Ovary (tissue), 3 donors: ENCODE measurements around the gene MGAT4B.

Experiments used
- POLR2A ChIP-seq: fragments of 450-650 bp; IDR thresholded peaks from one replicate; pipeline ENCODE4 v1.6.1; 2017; ENCODE audit warnings: antibody characterized with exemption, mild to moderate bottlenecking, moderate library complexity
- TF ChIP-seq, protein P1 (sequence below), 3 donors: fragments of 450-650 bp in 2 of 3; fragments of 200-600 bp in 1 of 3; IDR thresholded peaks; one replicate each; pipeline versions ENCODE4 v1.5.1 to v1.8.0; 2016 to 2022; ENCODE audit warnings: antibody characterized with exemption in 3 of 3, mild to moderate bottlenecking in 1 of 3
- donor health status: DM: no; HTN: no; CAD: no.

DNA sequence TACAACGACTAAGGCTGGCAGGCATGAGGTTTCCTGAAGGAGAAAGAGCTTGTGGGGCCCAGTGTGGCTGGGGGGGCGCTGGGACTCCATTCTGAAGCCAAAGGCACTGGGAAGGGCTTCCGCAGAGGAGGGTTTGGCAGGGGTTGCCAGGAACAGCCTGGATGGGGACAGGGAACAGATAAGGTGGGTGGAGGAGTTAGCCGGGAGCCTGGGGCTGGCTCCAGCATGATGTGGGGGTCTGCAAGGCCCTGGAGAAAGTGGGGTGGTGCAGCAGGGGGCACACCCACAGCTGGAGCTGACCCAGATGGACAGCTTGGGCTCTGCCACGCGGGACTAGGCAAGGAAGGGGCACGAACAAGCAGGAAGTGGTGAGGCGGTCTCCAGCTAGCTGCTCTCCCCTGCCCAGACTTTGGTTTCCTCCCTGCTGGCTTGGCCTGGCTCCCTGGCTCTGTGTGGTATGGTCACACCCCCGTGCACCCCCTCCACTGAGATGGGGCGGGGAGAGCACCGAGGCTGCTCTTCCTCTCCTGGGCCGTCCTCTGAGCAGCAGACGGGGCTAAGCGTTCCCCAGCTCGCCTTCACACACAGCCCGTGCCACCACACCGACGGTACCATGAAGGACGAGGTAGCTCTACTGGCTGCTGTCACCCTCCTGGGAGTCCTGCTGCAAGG lies 13.1 kb downstream of the MGAT4B start, which contains the start of gene LTC4S:
- TF ChIP-seq, protein P1, sequence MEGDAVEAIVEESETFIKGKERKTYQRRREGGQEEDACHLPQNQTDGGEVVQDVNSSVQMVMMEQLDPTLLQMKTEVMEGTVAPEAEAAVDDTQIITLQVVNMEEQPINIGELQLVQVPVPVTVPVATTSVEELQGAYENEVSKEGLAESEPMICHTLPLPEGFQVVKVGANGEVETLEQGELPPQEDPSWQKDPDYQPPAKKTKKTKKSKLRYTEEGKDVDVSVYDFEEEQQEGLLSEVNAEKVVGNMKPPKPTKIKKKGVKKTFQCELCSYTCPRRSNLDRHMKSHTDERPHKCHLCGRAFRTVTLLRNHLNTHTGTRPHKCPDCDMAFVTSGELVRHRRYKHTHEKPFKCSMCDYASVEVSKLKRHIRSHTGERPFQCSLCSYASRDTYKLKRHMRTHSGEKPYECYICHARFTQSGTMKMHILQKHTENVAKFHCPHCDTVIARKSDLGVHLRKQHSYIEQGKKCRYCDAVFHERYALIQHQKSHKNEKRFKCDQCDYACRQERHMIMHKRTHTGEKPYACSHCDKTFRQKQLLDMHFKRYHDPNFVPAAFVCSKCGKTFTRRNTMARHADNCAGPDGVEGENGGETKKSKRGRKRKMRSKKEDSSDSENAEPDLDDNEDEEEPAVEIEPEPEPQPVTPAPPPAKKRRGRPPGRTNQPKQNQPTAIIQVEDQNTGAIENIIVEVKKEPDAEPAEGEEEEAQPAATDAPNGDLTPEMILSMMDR (IDR thresholded peaks at IDR 0.05): no peak
- no peak for TF ChIP-seq POLR2A
